ENCODE measurements around the gene ENO1. TPM values are rescaled to one million over a fixed set of nuclear protein-coding genes. Genes with fewer than 3 reads are reported as not detected.

ENO1 gene
- 1,080 and 1,100 TPM in 2 replicates for total RNA-seq (2013; cell fraction: nucleolus; rRNA removed)
- 2,091 and 2,104 TPM in 2 replicates for total RNA-seq (2014; rRNA removed)
- total RNA-seq (2014; rRNA removed; fragmentation: Illumina TruSeq; extraction: Trizol), result 1,863 and 1,937 TPM in 2 replicates
- 1,850 and 1,883 TPM in 2 replicates for total RNA-seq (2021)
- 1,510 TPM for polyA plus RNA-seq (2011; ENCODE audit: low read depth)
- 3,232 and 3,745 TPM in 2 replicates for polyA plus RNA-seq (2011; rRNA removed)
- polyA plus RNA-seq (2011; cell fraction: cytosol; rRNA removed), result 3,954 and 4,686 TPM in 2 replicates
- 2,823 and 3,284 TPM in 2 replicates for polyA plus RNA-seq (2011; cell fraction: nucleus; rRNA removed)
- polyA plus RNA-seq (2012), result 2,617 and 3,014 TPM in 2 replicates
- polyA plus RNA-seq (2014; fragmentation: Illumina TruSeq; extraction: Trizol), result 1,358 and 1,983 TPM in 2 replicates
- polyA plus RNA-seq (2014; fragmentation: Nextera tagmentation; extraction: Ambion mirVana), result 1,000 to 10,000 TPM; 3,300 to 4,219 TPM
- 1,935 and 1,951 TPM in 2 replicates for polyA plus RNA-seq (2014; rRNA removed)
- polyA plus RNA-seq (2016; fragmentation: Nextera tagmentation; extraction: Ambion mirVana), result 1,000 to 10,000 TPM; 2,558 to 2,669 TPM
- 3,220 and 5,413 TPM in 2 replicates for polyA minus RNA-seq (2011; rRNA and poly(A)+ RNA removed)
- 1,559 and 1,564 TPM in 2 replicates for polyA minus RNA-seq (2011; cell fraction: cytosol; rRNA and poly(A)+ RNA removed)
- 601 and 693 TPM in 2 replicates for polyA minus RNA-seq (2011; cell fraction: nucleus; rRNA and poly(A)+ RNA removed)
- percentile 99 among the genes with signal in this experiment for Bru-seq, nascent RNA
- percentile 99 among the genes with signal in this experiment for BruChase-seq, experiment 1, labeled RNA remaining after a 6-hour chase
- percentile 98 among the genes with signal in this experiment for BruChase-seq, experiment 2, labeled RNA remaining after a 2-hour chase
- long read RNA-seq, experiment 1, transcript ENO1-201 (12 exons, 1,781 nt), result major isoform, 5,171 of 5,466 reads
- long read RNA-seq, experiment 1, partial matches to known transcripts, result 125 of 5,466 reads
- long read RNA-seq, experiment 1, other reads (novel, unspliced or antisense), result 167 of 5,466 reads
- long read RNA-seq, experiment 2, transcript ENO1-201 (12 exons, 1,781 nt), result major isoform, 18,632 of 19,207 reads
- long read RNA-seq, experiment 2, transcript ENO1-203 (9 exons, 2,548 nt), result minor isoform, 17 of 19,207 reads
- long read RNA-seq, experiment 2, transcript ENO1-206 (3 exons, 1,247 nt), result minor isoform, 7 of 19,207 reads
- long read RNA-seq, experiment 2, partial matches to known transcripts, result 218 of 19,207 reads
- long read RNA-seq, experiment 2, other reads (novel, unspliced or antisense), result 333 of 19,207 reads

GRCh38 chr1:8878448-8878697, at the start of gene ENO1:
Gene ENO1 (minus strand): TSS chr1:8878686. CDS start chr1:8874908, 3,778 bp downstream.
- Histone ChIP-seq H3K27ac (ENCODE audit: control insufficient read depth, insufficient read depth) (peak within 1 kb of the TSS; percentile 99), H2AFZ (ENCODE audit: control insufficient read depth, low read depth, low read length) (peak within 1 kb of the TSS; percentile 72), H3K9ac (ENCODE audit: control insufficient read depth, insufficient read depth, low read length) (peak within 1 kb of the TSS; percentile 100), H3K27me3 (replicated peaks in 1 of 2; ENCODE audit: control insufficient read depth in 2 of 2, insufficient read depth in 2 of 2, low read length in 1 of 2) (no peaks in the 10 kb centered on the region), H3K4me3 (peak within 1 kb of the TSS; percentile 89), H3K4me2 (ENCODE audit: control insufficient read depth, insufficient read depth) (peak within 1 kb of the TSS; percentile 97), H3K4me1 (ENCODE audit: control insufficient read depth, insufficient read depth, low read length) (peaks cover 15% of the 10 kb centered on the region), H3K9me3 (replicated peaks; ENCODE audit: control insufficient read depth, insufficient read depth, low read length) (no peaks in the 10 kb centered on the region; the same call in 2 of the 3 replicates), H3K36me3 (ENCODE audit: control insufficient read depth in 2 of 2, insufficient read depth in 2 of 2, low read length in 1 of 2) (peaks cover 8 to 15% of the 10 kb centered on the region in 2 experiments), H4K20me1 (ENCODE audit: control insufficient read depth, insufficient read depth) (peaks cover 14% of the 10 kb centered on the region), H3K79me2 (ENCODE audit: control insufficient read depth, insufficient read depth, low read length) (peaks cover 64% of the 10 kb centered on the region)
- BruUV-seq (replicated peaks), result no TSS peak
- no peak for DNase-seq (ENCODE audit: low read depth, low spot score)
- WGBS (ENCODE audit: insufficient coverage, insufficient replicate concordance, low lambda C conversion rate, missing lambda C conversion rate), result under 1% methylated on average over 23 of the region's 24 CpGs
- RAD21 ChIA-PET (ENCODE audit: unreplicated experiment), result interaction anchor here (0.6 to 1.6 kb wide), 6 partner anchors 29 to 251 kb away, joined by 3 to 6 read pairs (median 3); no protein-coding TSS in a partner anchor
- SMC1A ChIA-PET (ENCODE audit: uncharacterized antibody, unreplicated experiment), result interaction anchor here (0.6 to 1.0 kb wide), 3 partner anchors 17 to 63 kb away, joined by 3 read pairs; no protein-coding TSS in a partner anchor
- CTCF ChIA-PET, result no interaction called here
- intact Hi-C loops (cut with micrococcal nuclease; ENCODE audit: unreplicated experiment), result loop anchor here (5.0 kb wide), 1 partner anchor 199 kb away; no protein-coding TSS in a partner anchor
- POLR2A ChIA-PET, result interaction anchor here (0.6 to 2.2 kb wide), 8 partner anchors 9 to 218 kb away, joined by 3 to 9 read pairs (median 3); no protein-coding TSS in a partner anchor
- ATAC-seq, result no peak
- in situ Hi-C loops (cut with MboI), result no loop called here
- no peak for FAIRE-seq
- no peak for TF ChIP-seq RELB (IDR thresholded peaks at IDR 0.05; ENCODE audit: low read depth)
- no peak for TF ChIP-seq NFXL1 (IDR thresholded peaks at IDR 0.05; ENCODE audit: borderline replicate concordance)
- TF ChIP-seq SMAD1 (IDR thresholded peaks at IDR 0.05; ENCODE audit: low read depth, partially characterized antibody), result peak; percentile 90
- peak; percentile 22; the same call in 1 of the 2 replicates for TF ChIP-seq RB1 (IDR thresholded peaks at IDR 0.05; ENCODE audit: borderline replicate concordance)
- TF ChIP-seq PML (IDR thresholded peaks at IDR 0.05; ENCODE audit: low read length), result peak; percentile 95
- TF ChIP-seq RUNX3 (IDR thresholded peaks at IDR 0.05; ENCODE audit: low read length), result peak; percentile 76
- no peak; the same call in 1 of the 2 replicates for TF ChIP-seq TCF12 (IDR thresholded peaks at IDR 0.05; ENCODE audit: low read depth, low read length)
- no peak for TF ChIP-seq SIN3A (IDR thresholded peaks at IDR 0.05; ENCODE audit: low read depth, low read length)
- TF ChIP-seq NKRF (conservative IDR thresholded peaks at IDR 0.05), result no peak
- TF ChIP-seq ZSCAN29 (IDR thresholded peaks at IDR 0.05), result peak; percentile 43; the same call in 1 of the 2 replicates
- 0 out of 2 replicates have a peak, but pooled peaks have one; percentile 11 for TF ChIP-seq REST (IDR thresholded peaks at IDR 0.05; ENCODE audit: low read depth, low read length)
- peak; percentile 97 for TF ChIP-seq POLR2AphosphoS2 (IDR thresholded peaks at IDR 0.05; ENCODE audit: low read depth, low read length)
- TF ChIP-seq GABPA (IDR thresholded peaks at IDR 0.05; ENCODE audit: low read depth), result no peak

All from GM12878 (cell line).